ENCODE data around the gene XDH.

XDH gene

GRCh38 chr2:31349684-31350083, 64.9 kb downstream of the XDH start:
- Histone ChIP-seq H3K27me3 (ENCODE audit: insufficient read depth, low read depth, severe bottlenecking) (no peaks in the 10 kb centered on the region), H3K27ac (no peak overlapping the region), H3K36me3 (no peaks in the 10 kb centered on the region), H3K4me3 (ENCODE audit: low read depth, low read length) (no peak overlapping the region), H3K9me3 (ENCODE audit: severe bottlenecking) (no peaks in the 10 kb centered on the region)
- no peak for DNase-seq
- TF ChIP-seq CTCF (IDR thresholded peaks at IDR 0.05; ENCODE audit: low read depth, low read length): no peak

- no peaks in the 10 kb centered on the region for H3K9me3 ChIP-seq (ENCODE audit: severe bottlenecking)
- no peak for DNase-seq
- no peak overlapping the region for H3K4me3 ChIP-seq (ENCODE audit: low read depth, low read length)
- no peak overlapping the region for H3K27ac ChIP-seq
- TF ChIP-seq CTCF (IDR thresholded peaks at IDR 0.05; ENCODE audit: low read depth, low read length): no peak
- H3K27me3 ChIP-seq (ENCODE audit: insufficient read depth, low read depth, severe bottlenecking): no peaks in the 10 kb centered on the region
- no peaks in the 10 kb centered on the region for H3K36me3 ChIP-seq
These were observed 65.4 kb downstream of the XDH start for GRCh38 chr2:31349160-31349559.

- Histone ChIP-seq H3K36me3 (no peaks in the 10 kb centered on the region), H3K9me3 (ENCODE audit: severe bottlenecking) (no peaks in the 10 kb centered on the region), H3K27ac (no peak overlapping the region), H3K27me3 (ENCODE audit: insufficient read depth, low read depth, severe bottlenecking) (no peaks in the 10 kb centered on the region), H3K4me3 (ENCODE audit: low read depth, low read length) (no peak overlapping the region)
- no peak for TF ChIP-seq CTCF (IDR thresholded peaks at IDR 0.05; ENCODE audit: low read depth, low read length)
- DNase-seq: no peak
These were observed 65.9 kb downstream of the XDH start for GRCh38 chr2:31348618-31349017.

- no peak for DNase-seq
These were observed 66.8 kb downstream of the XDH start for GRCh38 chr2:31347750-31348149.

GRCh38 chr2:31347319-31347718, 67.2 kb downstream of the XDH start:
- TF ChIP-seq CTCF (IDR thresholded peaks at IDR 0.05; ENCODE audit: low read depth, low read length): no peak
- no peak overlapping the region for H3K27ac ChIP-seq
- H3K9me3 ChIP-seq (ENCODE audit: severe bottlenecking): no peaks in the 10 kb centered on the region
- no peaks in the 10 kb centered on the region for H3K27me3 ChIP-seq (ENCODE audit: insufficient read depth, low read depth, severe bottlenecking)
- no peak overlapping the region for H3K4me3 ChIP-seq (ENCODE audit: low read depth, low read length)
- no peaks in the 10 kb centered on the region for H3K36me3 ChIP-seq
- DNase-seq: no peak

More at GRCh38 chr2:31347750-31348149, 66.8 kb downstream of the XDH start:
- no peaks in the 10 kb centered on the region for H3K36me3 ChIP-seq
- no peak overlapping the region for H3K27ac ChIP-seq
- TF ChIP-seq CTCF (IDR thresholded peaks at IDR 0.05; ENCODE audit: low read depth, low read length): no peak
- H3K9me3 ChIP-seq (ENCODE audit: severe bottlenecking): no peaks in the 10 kb centered on the region
- H3K27me3 ChIP-seq (ENCODE audit: insufficient read depth, low read depth, severe bottlenecking): no peaks in the 10 kb centered on the region
- H3K4me3 ChIP-seq (ENCODE audit: low read depth, low read length): no peak overlapping the region

GRCh38 chr2:31344447-31344846, 70.1 kb downstream of the XDH start:
- no peaks in the 10 kb centered on the region for H3K9me3 ChIP-seq (ENCODE audit: severe bottlenecking)
- no peak for DNase-seq
- H3K36me3 ChIP-seq: no peaks in the 10 kb centered on the region
- no peaks in the 10 kb centered on the region for H3K27me3 ChIP-seq (ENCODE audit: insufficient read depth, low read depth, severe bottlenecking)
- no peak overlapping the region for H3K27ac ChIP-seq
- no peak overlapping the region for H3K4me3 ChIP-seq (ENCODE audit: low read depth, low read length)
- no peak for TF ChIP-seq CTCF (IDR thresholded peaks at IDR 0.05; ENCODE audit: low read depth, low read length)
